SK-N-SH (cell line): ENCODE data around the gene MIP. TPM values are rescaled to one million over a fixed set of nuclear protein-coding genes. Genes with fewer than 3 reads are reported as not detected.

ENCODE experiments used
- CTCF ChIA-PET: fragments of 300-600, 350-600 bp; formaldehyde crosslinking; extraction: SDS; loops from one replicate; lab custom pipeline; 2021; lab: Yijun Ruan, JAX
- POLR2A ChIA-PET: fragments of 350-600 bp; sonication (Branson Sonifier 250); formaldehyde crosslinking; extraction: SDS; loops from one replicate; lab custom pipeline; 2020; ENCODE audit warnings: antibody characterized with exemption, inconsistent platforms; lab: Yijun Ruan, JAX
- DNase-seq: peaks from one replicate; pipeline ENCODE4 v3.0.0; 2012
- H2AFZ ChIP-seq: fragments of 200-600 bp; sonication (generic); 2 replicates; pipeline ENCODE4 v1.8.1; 2016; ENCODE audit warnings: antibody characterized with exemption, mild to moderate bottlenecking, low read depth
- H3F3A ChIP-seq: fragments of 200-600 bp; sonication (generic); replicated peaks from 2 replicates; pipeline ENCODE3; 2016; ENCODE audit warnings: antibody characterized with exemption, mild to moderate bottlenecking; ENCODE audit not compliant: insufficient read depth
- H3K27ac ChIP-seq, 2 experiments: fragments of 200-500 bp in 1 of 2; fragments of 200-600 bp in 1 of 2; sonication (Bioruptor generic) in 1 of 2; sonication (generic), shearing (Covaris generic) in 1 of 2; 2 replicates each; pipeline versions ENCODE4 v1.5.1 to v1.6.1; 2014 to 2016; ENCODE audit warnings: low read depth in 2 of 2, inconsistent platforms in 1 of 2, low read length in 1 of 2, mild to moderate bottlenecking in 1 of 2, mixed read lengths in 1 of 2
- H3K27me3 ChIP-seq: fragments of 200-600 bp; sonication (generic), shearing (Covaris generic); 2 replicates; pipeline ENCODE4 v1.6.1; 2016; ENCODE audit warnings: mixed run types; ENCODE audit not compliant: insufficient read depth
- H3K36me3 ChIP-seq, 2 experiments: fragments of 200-500 bp in 1 of 2; fragments of 200-600 bp in 1 of 2; sonication (Bioruptor generic) in 1 of 2; sonication (generic) in 1 of 2; replicated peaks in 1 of 2; 2 replicates each; pipeline versions ENCODE3 to v1.5.1; 2014 to 2016; ENCODE audit warnings: low read length in 1 of 2, mild to moderate bottlenecking in 1 of 2; ENCODE audit not compliant: insufficient read depth in 2 of 2, control insufficient read depth in 1 of 2
- H3K4me1 ChIP-seq, 2 experiments: fragments of 200-500 bp in 1 of 2; fragments of 200-600 bp in 1 of 2; sonication (Bioruptor generic) in 1 of 2; sonication (generic), shearing (Covaris generic) in 1 of 2; 2 replicates each; pipeline versions ENCODE4 v1.5.1 to v1.6.1; 2014 to 2016; ENCODE audit warnings: low read depth in 1 of 2, low read length in 1 of 2, mixed run types in 1 of 2; ENCODE audit not compliant: insufficient read depth in 2 of 2, control insufficient read depth in 1 of 2
- H3K4me2 ChIP-seq: fragments of 200-600 bp; sonication (generic), shearing (Covaris generic); 2 replicates; pipeline ENCODE4 v1.6.1; 2017; ENCODE audit warnings: mixed run types
- H3K4me3 ChIP-seq, 2 experiments: fragments of 200-500 bp in 1 of 2; fragments of 200-600 bp in 1 of 2; sonication (Bioruptor generic) in 1 of 2; sonication (generic), shearing (Covaris generic) in 1 of 2; 2 replicates each; pipeline versions ENCODE4 v1.5.1 to v1.8.1; 2014 to 2016; ENCODE audit warnings: low read depth in 2 of 2, inconsistent platforms in 1 of 2, low read length in 1 of 2, mild to moderate bottlenecking in 1 of 2, mixed read lengths in 1 of 2, moderate library complexity in 1 of 2
- H3K79me2 ChIP-seq: fragments of 200-600 bp; sonication (generic); 2 replicates; pipeline ENCODE4 v1.8.1; 2017; ENCODE audit warnings: mild to moderate bottlenecking; ENCODE audit not compliant: insufficient read depth
- H3K9ac ChIP-seq: fragments of 200-600 bp; sonication (generic); 2 replicates; pipeline ENCODE4 v1.6.1; 2017; ENCODE audit warnings: mixed run types
- H3K9me2 ChIP-seq: fragments of 200-600 bp; sonication (generic); 2 replicates; pipeline ENCODE4 v1.6.1; 2017; ENCODE audit warnings: mixed run types
- H3K9me3 ChIP-seq: fragments of 200-600 bp; sonication (generic); 2 replicates; pipeline ENCODE4 v1.6.1; 2017; ENCODE audit warnings: mixed run types, mild to moderate bottlenecking, moderate library complexity
- H4K20me1 ChIP-seq: fragments of 200-600 bp; sonication (generic); 2 replicates; pipeline ENCODE4 v1.6.1; 2017; ENCODE audit warnings: mild to moderate bottlenecking, mixed run types; ENCODE audit not compliant: insufficient read depth
- CHD2 ChIP-seq: fragments of 150-350 bp; IDR thresholded peaks from 2 replicates; pipeline ENCODE4 v1.6.1; 2018; ENCODE audit warnings: low read length; ENCODE audit not compliant: partially characterized antibody
- FOXJ3 ChIP-seq: sonication (generic); formaldehyde crosslinking; IDR thresholded peaks from 2 replicates; pipeline ENCODE4 v1.5.1; 2020; ENCODE audit warnings: mild to moderate bottlenecking, missing genetic modification reagents
- FOXM1 ChIP-seq: IDR thresholded peaks from 2 replicates; pipeline ENCODE4 v1.4.0; 2012; ENCODE audit warnings: low read depth, mild to moderate bottlenecking
- GABPA ChIP-seq: IDR thresholded peaks from 2 replicates; pipeline ENCODE4 v1.4.0; 2012; ENCODE audit warnings: low read depth, mild to moderate bottlenecking
- IRF3 ChIP-seq: fragments of 150-350 bp; IDR thresholded peaks from 2 replicates; pipeline ENCODE4 v1.6.1; 2016; ENCODE audit warnings: mild to moderate bottlenecking, low read depth, low read length
- NFIC ChIP-seq: IDR thresholded peaks from 2 replicates; pipeline ENCODE4 v1.4.0; 2012; ENCODE audit warnings: borderline replicate concordance
- NRF1 ChIP-seq: IDR thresholded peaks from 2 replicates; pipeline ENCODE4 v1.6.1; 2012; ENCODE audit warnings: low read depth, mild to moderate bottlenecking, low read length
- PBX3 ChIP-seq: IDR thresholded peaks from 2 replicates; pipeline ENCODE4; 2012
- POLR2AphosphoS5 ChIP-seq: IDR thresholded peaks from 2 replicates; pipeline ENCODE4 v1.6.1; 2012; ENCODE audit warnings: low read depth, low read length
- RAD21 ChIP-seq: IDR thresholded peaks from 2 replicates; pipeline ENCODE4 v1.6.1; 2012; ENCODE audit warnings: mild to moderate bottlenecking, low read length
- RCOR1 ChIP-seq: fragments of 150-350 bp; IDR thresholded peaks from 2 replicates; pipeline ENCODE4 v1.6.1; 2017; ENCODE audit warnings: antibody characterized with exemption, low read length
- REST ChIP-seq: IDR thresholded peaks from 2 replicates; pipeline ENCODE4 v1.6.1; 2012; ENCODE audit warnings: mild to moderate bottlenecking, low read depth, low read length, moderate library complexity
- RFX5 ChIP-seq: IDR thresholded peaks from 2 replicates; pipeline ENCODE4 v1.6.1; 2012; ENCODE audit warnings: mild to moderate bottlenecking, improper control_type of control experiment, low read length
- RXRA ChIP-seq: IDR thresholded peaks from 2 replicates; pipeline ENCODE4 v1.4.0; 2012; ENCODE audit warnings: low read depth, mild to moderate bottlenecking, borderline replicate concordance
- SMC3 ChIP-seq: IDR thresholded peaks from 2 replicates; pipeline ENCODE4 v1.6.1; 2012; ENCODE audit warnings: low read depth, low read length, improper control_type of control experiment
- WGBS: methylation state at CpG from one replicate; pipeline ENCODE4 v1.1.6; 2017; ENCODE audit warnings: low lambda C conversion rate; 5-methylcytosine and 5-hydroxymethylcytosine counted together
- polyA plus RNA-seq, 3 experiments: library from polyadenylated mRNA; depleted of rRNA; stranded (reverse); fragments of >200 nt; gene quantifications; 2 replicates each; pipeline ENCODE4 v1.2.3, GENCODE V29; 2012
- TF ChIP-seq, protein P1 (sequence below): fragments of 150-350 bp; IDR thresholded peaks from 2 replicates; pipeline ENCODE4 v1.6.1; 2017; ENCODE audit warnings: antibody characterized with exemption, low read length, low read depth, borderline replicate concordance
- TF ChIP-seq, protein P2 (sequence below): IDR thresholded peaks from 2 replicates; pipeline ENCODE4 v1.4.0; 2012; ENCODE audit warnings: low read depth, borderline replicate concordance

MIP gene
- polyA plus RNA-seq, 1 of the 3 experiments (the other 2 are of a cell fraction), result not detected

DNA sequence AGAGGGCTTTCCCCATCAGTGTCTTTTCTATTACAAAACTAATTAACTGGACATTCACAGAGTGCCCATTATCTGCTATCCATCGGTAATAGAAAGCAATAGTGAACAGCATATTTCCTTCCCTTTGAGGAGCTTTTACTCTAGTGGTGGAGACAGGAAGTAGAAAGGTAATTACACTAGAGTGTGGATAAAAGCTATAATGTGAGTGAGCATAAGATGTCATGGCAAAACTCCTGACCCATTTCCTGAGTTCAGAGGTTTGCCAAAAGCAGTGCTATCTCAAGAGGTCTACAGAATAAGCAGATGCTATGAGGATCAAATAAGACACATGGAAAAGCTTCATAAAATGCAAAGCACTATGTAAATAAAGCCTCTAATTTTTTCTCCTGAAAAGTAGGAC is 29.3 kb downstream of the MIP start:
- CTCF ChIA-PET, result interaction anchor here (0.6 to 1.0 kb wide), 2 partner anchors 9 to 1317 kb away, joined by 3 read pairs; no protein-coding TSS in a partner anchor
- no peak for TF ChIP-seq RFX5
- H3K27ac ChIP-seq, result no peak overlapping the region

DNA sequence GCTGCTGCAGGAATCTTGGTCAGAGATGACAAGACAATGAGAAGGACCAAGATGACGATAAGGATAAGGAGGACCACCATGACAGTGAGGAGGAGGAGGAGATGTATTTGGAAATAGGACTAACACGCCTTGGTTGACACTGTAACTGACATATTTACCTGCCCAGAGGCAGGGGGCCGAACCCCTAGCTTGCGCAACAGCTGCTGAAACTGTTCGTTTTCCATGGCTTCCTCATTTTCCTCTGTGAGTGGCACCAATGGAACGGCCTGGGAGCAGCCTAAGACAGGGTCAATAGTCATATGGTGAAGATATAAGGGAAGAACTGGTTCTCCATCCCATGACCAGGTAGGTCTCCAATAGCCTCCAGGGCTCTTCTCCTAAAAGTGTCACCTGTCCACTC is 34.0 kb downstream of the MIP start:
- no peak overlapping the region for H2AFZ ChIP-seq
- ChIA-PET CTCF (interaction anchor here (0.9 kb wide), 1 partner anchor 44 kb away, joined by 3 read pairs; no protein-coding TSS in a partner anchor), POLR2A (no interaction called here)
- no peaks in the 10 kb centered on the region for H3F3A ChIP-seq
- no peaks in the 10 kb centered on the region for H3K27me3 ChIP-seq
- H3K4me1 ChIP-seq, result no peaks in the 10 kb centered on the region
- TF ChIP-seq GABPA (no peak), FOXJ3 (CRISPR knock-in tag) (no peak), RFX5 (no peak), FOXM1 (no peak), PBX3 (no peak), RAD21 (no peak), RXRA (no peak), SMC3 (no peak), NFIC (no peak), RCOR1 (no peak), IRF3 (no peak), CHD2 (no peak), POLR2AphosphoS5 (no peak), NRF1 (no peak), REST (no peak)
- TF ChIP-seq, protein P1, sequence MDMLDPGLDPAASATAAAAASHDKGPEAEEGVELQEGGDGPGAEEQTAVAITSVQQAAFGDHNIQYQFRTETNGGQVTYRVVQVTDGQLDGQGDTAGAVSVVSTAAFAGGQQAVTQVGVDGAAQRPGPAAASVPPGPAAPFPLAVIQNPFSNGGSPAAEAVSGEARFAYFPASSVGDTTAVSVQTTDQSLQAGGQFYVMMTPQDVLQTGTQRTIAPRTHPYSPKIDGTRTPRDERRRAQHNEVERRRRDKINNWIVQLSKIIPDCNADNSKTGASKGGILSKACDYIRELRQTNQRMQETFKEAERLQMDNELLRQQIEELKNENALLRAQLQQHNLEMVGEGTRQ, result no peak
- TF ChIP-seq, protein P2, sequence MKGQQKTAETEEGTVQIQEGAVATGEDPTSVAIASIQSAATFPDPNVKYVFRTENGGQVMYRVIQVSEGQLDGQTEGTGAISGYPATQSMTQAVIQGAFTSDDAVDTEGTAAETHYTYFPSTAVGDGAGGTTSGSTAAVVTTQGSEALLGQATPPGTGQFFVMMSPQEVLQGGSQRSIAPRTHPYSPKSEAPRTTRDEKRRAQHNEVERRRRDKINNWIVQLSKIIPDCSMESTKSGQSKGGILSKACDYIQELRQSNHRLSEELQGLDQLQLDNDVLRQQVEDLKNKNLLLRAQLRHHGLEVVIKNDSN, result no peak
- no peak overlapping the region for H3K4me3 ChIP-seq
- H3K79me2 ChIP-seq, result no peaks in the 10 kb centered on the region
- DNase-seq, result no peak
- no peaks in the 10 kb centered on the region for H3K9me3 ChIP-seq
- no peak overlapping the region for H3K27ac ChIP-seq
- 96% methylated on average over 6 of the region's 6 CpGs for WGBS
- H3K9ac ChIP-seq, result no peak overlapping the region
- H3K36me3 ChIP-seq, result peaks cover 5 to 49% of the 10 kb centered on the region in 2 experiments
- H4K20me1 ChIP-seq, result no peaks in the 10 kb centered on the region
- H3K9me2 ChIP-seq, result no peaks in the 10 kb centered on the region
- no peak overlapping the region for H3K4me2 ChIP-seq

More for the DNA sequence above, 29.3 kb downstream of the MIP start:
- DNase-seq, result no peak
- peaks cover under 1 to 53% of the 10 kb centered on the region in 2 experiments for H3K36me3 ChIP-seq
- H3K9ac ChIP-seq, result no peak overlapping the region
- no peaks in the 10 kb centered on the region for H3K9me2 ChIP-seq
- no peaks in the 10 kb centered on the region for H4K20me1 ChIP-seq
- no peaks in the 10 kb centered on the region for H3K9me3 ChIP-seq
- no peak overlapping the region for H3K4me2 ChIP-seq
- H3K27me3 ChIP-seq, result no peaks in the 10 kb centered on the region
- no peaks in the 10 kb centered on the region for H3F3A ChIP-seq
- WGBS, result 96% methylated on average over 1 of the region's 1 CpG
- POLR2A ChIA-PET, result no interaction called here
- H3K79me2 ChIP-seq, result no peaks in the 10 kb centered on the region
- no peak overlapping the region for H2AFZ ChIP-seq
- no peaks in the 10 kb centered on the region for H3K4me1 ChIP-seq
- no peak overlapping the region for H3K4me3 ChIP-seq
